ENCODE measurements around the gene JMJD6. TPM values are rescaled to one million over a fixed set of nuclear protein-coding genes. Genes with fewer than 3 reads are reported as not detected.
"Not testable (repeated sequence)": the region's sequence is repeated elsewhere in the genome, so short reads cannot be mapped to it uniquely, and the experiment has no call there.

Gene JMJD6
- total and polyA plus RNA-seq, 3 experiments from 2014 or later, result 37.1 to 66.8 (median 62.7) TPM

- peak overlapping the region; percentile 92 to 100 (median 98) for H3K27ac Mint-ChIP-seq
- H3K4me3 ChIP-seq (ENCODE audit: low read length), result peak overlapping the region; percentile 94
- H3K27ac ChIP-seq (ENCODE audit: low read depth, low read length), result peak overlapping the region; percentile 95
- H3K36me3 ChIP-seq (ENCODE audit: insufficient read depth, low read length), result peaks cover 41% of the 10 kb centered on the region
- H3K9me3 ChIP-seq (ENCODE audit: low read length), result no peaks in the 10 kb centered on the region
- H3K9me3 Mint-ChIP-seq, result no peaks in the 10 kb centered on the region
- H3K36me3 Mint-ChIP-seq, result peaks cover 24 to 72% (median 27%) of the 10 kb centered on the region in 3 donors
- CTCF ChIA-PET, result interaction anchor here (1.0 to 2.8 kb wide), 5 partner anchors 9 to 102 kb away, joined by 3 to 18 read pairs (median 6); partner anchors contain the start of genes JMJD6 and METTL23
- H3K27me3 ChIP-seq (ENCODE audit: insufficient read depth, low read length, poor library complexity, severe bottlenecking), result no peaks in the 10 kb centered on the region
- no peak for DNase-seq
- peaks cover 72% of the 10 kb centered on the region for H3K4me1 ChIP-seq (ENCODE audit: insufficient read depth, low read length)
- H3K27me3 Mint-ChIP-seq, result no peaks in the 10 kb centered on the region
- POLR2A ChIA-PET, result interaction anchor here (0.7 to 5.5 kb wide), 5 partner anchors 8 to 45 kb away, joined by 4 to 112 read pairs (median 10); partner anchors contain the start of genes JMJD6 and METTL23
- peaks cover 60 to 77% (median 74%) of the 10 kb centered on the region in 3 donors for H3K4me1 Mint-ChIP-seq
- peak overlapping the region; percentile 85 to 98 (median 97) for H3K4me3 Mint-ChIP-seq
Observed at GRCh38 chr17:76735586-76736348, 9.4 kb upstream of the JMJD6 start.

GRCh38 chr17:76735006-76735405 lies 8.6 kb upstream of the JMJD6 start:
- Histone ChIP-seq H3K27ac (ENCODE audit: low read depth, low read length) (peak overlapping the region; percentile 95), H3K9me3 (ENCODE audit: low read length) (no peaks in the 10 kb centered on the region), H3K4me3 (ENCODE audit: low read length) (peak overlapping the region; percentile 94), H3K36me3 (ENCODE audit: insufficient read depth, low read length) (peaks cover 42% of the 10 kb centered on the region), H3K4me1 (ENCODE audit: insufficient read depth, low read length) (peaks cover 72% of the 10 kb centered on the region), H3K27me3 (ENCODE audit: insufficient read depth, low read length, poor library complexity, severe bottlenecking) (no peaks in the 10 kb centered on the region)
- H3K4me1 Mint-ChIP-seq, result peaks cover 61 to 73% (median 71%) of the 10 kb centered on the region in 3 donors
- H3K36me3 Mint-ChIP-seq, result peaks cover 24 to 73% (median 27%) of the 10 kb centered on the region in 3 donors
- no peaks in the 10 kb centered on the region for H3K27me3 Mint-ChIP-seq
- H3K9me3 Mint-ChIP-seq, result no peaks in the 10 kb centered on the region
- ChIA-PET POLR2A (interaction anchor here (0.7 to 5.5 kb wide), 4 partner anchors 8 to 46 kb away, joined by 4 to 112 read pairs (median 8); partner anchors contain the start of genes JMJD6 and METTL23), CTCF (interaction anchor here (1.3 to 2.8 kb wide), 4 partner anchors 8 to 21 kb away, joined by 3 to 18 read pairs (median 6); partner anchors contain the start of genes JMJD6 and METTL23)
- H3K4me3 Mint-ChIP-seq, result peak overlapping the region; percentile 85 to 98 (median 97)
- DNase-seq, result peak in 1 of 5 donors; percentile 32
- H3K27ac Mint-ChIP-seq, result peak overlapping the region in 7 of 8 donors; percentile 88 to 100 (median 97)

- H3K4me3 ChIP-seq (ENCODE audit: low read length), result peak overlapping the region; percentile 94
- peaks cover 49% of the 10 kb centered on the region for H3K36me3 ChIP-seq (ENCODE audit: insufficient read depth, low read length)
- Mint-ChIP-seq H3K4me3 (peak overlapping the region; percentile 85 to 98 (median 97)), H3K27me3 (no peaks in the 10 kb centered on the region), H3K27ac (peak overlapping the region; percentile 59 to 100 (median 97)), H3K9me3 (no peaks in the 10 kb centered on the region), H3K4me1 (peaks cover 63 to 75% (median 72%) of the 10 kb centered on the region in 3 donors), H3K36me3 (peaks cover 24 to 79% (median 27%) of the 10 kb centered on the region in 3 donors)
- no peaks in the 10 kb centered on the region for H3K9me3 ChIP-seq (ENCODE audit: low read length)
- DNase-seq, result no peak
- ChIA-PET CTCF (interaction anchor here (1.3 to 2.0 kb wide), 3 partner anchors 12 to 20 kb away, joined by 3 to 7 read pairs (median 6); no protein-coding TSS in a partner anchor), POLR2A (interaction anchor here (0.6 to 5.5 kb wide), 3 partner anchors 7 to 578 kb away, joined by 4 to 112 read pairs (median 4); partner anchors contain the start of genes JMJD6 and METTL23)
- H3K27me3 ChIP-seq (ENCODE audit: insufficient read depth, low read length, poor library complexity, severe bottlenecking), result no peaks in the 10 kb centered on the region
- H3K27ac ChIP-seq (ENCODE audit: low read depth, low read length), result peak overlapping the region; percentile 95
- H3K4me1 ChIP-seq (ENCODE audit: insufficient read depth, low read length), result peaks cover 74% of the 10 kb centered on the region
Observed at GRCh38 chr17:76734080-76734840, 7.9 kb upstream of the JMJD6 start.

DNA sequence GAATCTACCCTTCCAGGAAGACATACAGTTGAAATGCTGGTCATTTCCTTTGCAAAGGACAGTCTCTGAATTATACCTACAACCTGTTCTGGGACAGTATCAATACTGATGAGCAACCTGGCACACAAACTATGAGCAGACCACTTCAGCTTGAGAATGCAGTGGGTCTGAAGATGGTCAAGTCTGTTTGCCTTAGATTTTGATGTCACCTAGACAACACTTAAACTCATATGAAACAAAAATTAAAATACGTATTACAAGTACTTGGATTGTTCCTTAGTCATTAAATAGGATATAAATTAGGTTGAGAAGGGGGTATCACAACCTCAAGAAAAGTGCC lies 7.2 kb upstream of the JMJD6 start:
- H3K27me3 Mint-ChIP-seq, result no peaks in the 10 kb centered on the region
- no peak overlapping the region for H3K27ac ChIP-seq (ENCODE audit: low read depth, low read length)
- H3K4me3 Mint-ChIP-seq, result peak overlapping the region; percentile 14 to 98 (median 95)
- no peak for DNase-seq
- peak overlapping the region; percentile 59 to 100 (median 92) for H3K27ac Mint-ChIP-seq
- H3K4me3 ChIP-seq (ENCODE audit: low read length), result no peak overlapping the region
- H3K9me3 ChIP-seq (ENCODE audit: low read length), result no peaks in the 10 kb centered on the region
- POLR2A ChIA-PET, result interaction anchor here (1.3 kb wide), 1 partner anchor 18 kb away, joined by 4 read pairs; no protein-coding TSS in a partner anchor
- H3K4me1 Mint-ChIP-seq, result peaks cover 57 to 71% (median 69%) of the 10 kb centered on the region in 3 donors
- peaks cover 68% of the 10 kb centered on the region for H3K4me1 ChIP-seq (ENCODE audit: insufficient read depth, low read length)
- no peaks in the 10 kb centered on the region for H3K27me3 ChIP-seq (ENCODE audit: insufficient read depth, low read length, poor library complexity, severe bottlenecking)
- CTCF ChIA-PET, result no interaction called here
- H3K9me3 Mint-ChIP-seq, result no peaks in the 10 kb centered on the region
- peaks cover 49% of the 10 kb centered on the region for H3K36me3 ChIP-seq (ENCODE audit: insufficient read depth, low read length)
- peaks cover 24 to 80% (median 27%) of the 10 kb centered on the region in 3 donors for H3K36me3 Mint-ChIP-seq

GRCh38 chr17:76732734-76733617 lies 6.6 kb upstream of the JMJD6 start:
- DNase-seq, result no peak
- Mint-ChIP-seq H3K27me3 (no peaks in the 10 kb centered on the region), H3K4me1 (peaks cover 51 to 71% (median 69%) of the 10 kb centered on the region in 3 donors), H3K36me3 (peaks cover 24 to 76% (median 27%) of the 10 kb centered on the region in 3 donors), H3K27ac (peak overlapping the region; percentile 48 to 100 (median 92)), H3K9me3 (no peaks in the 10 kb centered on the region), H3K4me3 (peak overlapping the region; percentile 14 to 98 (median 95))
- Histone ChIP-seq H3K36me3 (ENCODE audit: insufficient read depth, low read length) (peaks cover 49% of the 10 kb centered on the region), H3K9me3 (ENCODE audit: low read length) (no peaks in the 10 kb centered on the region), H3K4me1 (ENCODE audit: insufficient read depth, low read length) (peaks cover 67% of the 10 kb centered on the region), H3K4me3 (ENCODE audit: low read length) (no peak overlapping the region), H3K27me3 (ENCODE audit: insufficient read depth, low read length, poor library complexity, severe bottlenecking) (no peaks in the 10 kb centered on the region), H3K27ac (ENCODE audit: low read depth, low read length) (no peak overlapping the region)
- ChIA-PET CTCF (interaction anchor here (1.6 kb wide), 1 partner anchor 18 kb away, joined by 3 read pairs; no protein-coding TSS in a partner anchor), POLR2A (interaction anchor here (1.3 kb wide), 1 partner anchor 17 kb away, joined by 4 read pairs; no protein-coding TSS in a partner anchor)

DNA sequence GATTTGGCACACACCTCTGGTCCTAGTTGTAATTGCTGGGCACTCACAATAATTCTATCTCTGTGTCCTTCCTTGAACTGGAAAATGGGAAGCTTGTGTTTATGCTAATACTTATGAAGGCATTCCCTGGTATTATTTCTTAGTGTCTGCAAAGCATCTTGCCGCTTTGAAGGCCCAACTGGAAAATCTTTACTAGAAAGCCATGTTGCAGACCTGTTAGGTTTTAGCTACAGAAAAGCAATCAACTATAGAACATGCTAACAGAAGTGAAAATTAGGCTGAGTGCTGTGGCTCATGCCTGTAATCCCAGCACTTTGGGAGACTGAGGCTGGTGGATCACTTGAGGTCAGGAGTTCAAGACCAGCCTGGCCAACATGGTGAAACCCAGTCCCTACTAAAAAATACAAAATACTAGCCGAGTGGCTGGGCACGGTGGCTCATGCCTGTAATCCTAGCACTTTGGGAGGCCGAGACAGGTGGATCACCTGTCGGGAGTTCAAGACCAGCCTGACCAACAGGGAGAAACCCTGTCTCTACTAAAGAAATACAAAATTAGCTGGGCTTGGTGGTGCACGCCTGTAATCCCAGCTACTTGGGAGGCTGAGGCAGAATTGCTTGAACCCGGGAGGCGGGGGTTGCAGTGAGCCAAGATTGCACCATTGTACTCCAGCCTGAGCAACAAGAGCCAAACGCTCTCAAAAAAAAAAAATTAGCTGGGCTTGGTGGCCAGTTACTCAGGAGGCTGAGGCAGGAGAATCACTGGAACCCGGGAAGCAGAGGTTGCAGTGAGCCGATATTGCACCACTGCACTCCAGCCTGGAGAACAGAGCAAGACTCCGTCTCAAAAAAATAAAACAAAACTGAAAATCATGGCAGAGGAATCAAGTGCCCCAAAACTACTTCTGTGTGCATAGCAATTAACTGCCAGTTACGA lies 5.7 kb upstream of the JMJD6 start:
- H3K4me1 Mint-ChIP-seq, result peaks cover 57 to 78% (median 75%) of the 10 kb centered on the region in 3 donors
- H3K27ac Mint-ChIP-seq, result peak overlapping the region; percentile 37 to 100 (median 66)
- POLR2A ChIA-PET, result interaction anchor here (0.7 to 1.3 kb wide), 2 partner anchors 16 to 814 kb away, joined by 3 to 4 read pairs; no protein-coding TSS in a partner anchor
- CTCF ChIA-PET, result interaction anchor here (1.6 kb wide), 1 partner anchor 17 kb away, joined by 3 read pairs; no protein-coding TSS in a partner anchor
- H3K4me3 ChIP-seq (ENCODE audit: low read length); H3K9me3 Mint-ChIP-seq; DNase-seq; H3K9me3 ChIP-seq (ENCODE audit: low read length); H3K27ac ChIP-seq (ENCODE audit: low read depth, low read length); H3K27me3 ChIP-seq (ENCODE audit: insufficient read depth, low read length, poor library complexity, severe bottlenecking); H3K27me3 Mint-ChIP-seq: not testable (repeated sequence)
- H3K36me3 Mint-ChIP-seq, result peaks cover 24 to 78% (median 27%) of the 10 kb centered on the region in 3 donors
- H3K4me3 Mint-ChIP-seq, result peak overlapping the region in 6 of 7 donors; percentile 5 to 98 (median 54)
- H3K36me3 ChIP-seq (ENCODE audit: insufficient read depth, low read length), result peaks cover 49% of the 10 kb centered on the region
- H3K4me1 ChIP-seq (ENCODE audit: insufficient read depth, low read length), result peaks cover 72% of the 10 kb centered on the region

Measured in CD8-positive, alpha-beta memory T cell (primary cell).